Omental fat pad (tissue), 4 donors: Measurements from ENCODE around the gene ANKRD44. TPM values are rescaled to one million over a fixed set of nuclear protein-coding genes. Genes with fewer than 3 reads are reported as not detected.

Experiments
- ATAC-seq: fragments of 150-250 bp; one replicate; pipeline ENCODE4 v1.9.1; 2016; ENCODE audit warnings: mild to moderate bottlenecking, moderate library complexity; ENCODE audit not compliant: low FRiP score
- DNase-seq: peaks from one replicate; pipeline ENCODE4 v3.0.0-alpha.2; 2019; ENCODE audit warnings: low spot score
- total RNA-seq, 4 donors: library from RNA; depleted of rRNA; stranded (reverse); fragments of >200 nt; gene quantifications; one replicate each; pipeline ENCODE4 v1.1.0, GENCODE V29; 2016
- TF ChIP-seq, protein P1 (sequence below), 3 donors: fragments of 450-650 bp; IDR thresholded peaks; one replicate each; pipeline ENCODE4 v1.5.1; 2016 to 2017; ENCODE audit warnings: antibody characterized with exemption in 3 of 3, mild to moderate bottlenecking in 3 of 3, moderate library complexity in 2 of 3

Gene ANKRD44
- total RNA-seq, 4 donors from 2014 or later = 18.4 to 56.3 (median 30.1) TPM

DNA sequence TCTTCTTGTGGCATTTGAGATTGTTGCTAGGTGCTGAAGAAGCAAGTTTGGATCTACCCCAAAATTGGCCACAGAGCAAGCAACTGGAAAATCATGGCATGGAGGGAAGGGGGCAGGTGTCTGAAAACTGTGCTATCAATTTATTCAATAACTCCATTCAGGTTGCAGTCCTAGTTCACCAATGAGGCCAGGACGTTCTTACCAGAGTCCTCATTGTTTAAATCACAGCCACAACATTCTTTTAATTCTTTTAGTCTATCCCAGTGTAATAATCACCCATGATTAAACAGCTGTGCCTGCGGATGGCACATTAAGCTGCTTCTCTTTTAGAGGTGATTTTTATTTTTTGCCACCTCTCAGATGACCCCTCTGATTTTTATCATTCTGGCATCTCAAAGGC is 103.5 kb downstream of the ANKRD44 start:
- no peak for DNase-seq
- ATAC-seq = no peak
- TF ChIP-seq, protein P1, sequence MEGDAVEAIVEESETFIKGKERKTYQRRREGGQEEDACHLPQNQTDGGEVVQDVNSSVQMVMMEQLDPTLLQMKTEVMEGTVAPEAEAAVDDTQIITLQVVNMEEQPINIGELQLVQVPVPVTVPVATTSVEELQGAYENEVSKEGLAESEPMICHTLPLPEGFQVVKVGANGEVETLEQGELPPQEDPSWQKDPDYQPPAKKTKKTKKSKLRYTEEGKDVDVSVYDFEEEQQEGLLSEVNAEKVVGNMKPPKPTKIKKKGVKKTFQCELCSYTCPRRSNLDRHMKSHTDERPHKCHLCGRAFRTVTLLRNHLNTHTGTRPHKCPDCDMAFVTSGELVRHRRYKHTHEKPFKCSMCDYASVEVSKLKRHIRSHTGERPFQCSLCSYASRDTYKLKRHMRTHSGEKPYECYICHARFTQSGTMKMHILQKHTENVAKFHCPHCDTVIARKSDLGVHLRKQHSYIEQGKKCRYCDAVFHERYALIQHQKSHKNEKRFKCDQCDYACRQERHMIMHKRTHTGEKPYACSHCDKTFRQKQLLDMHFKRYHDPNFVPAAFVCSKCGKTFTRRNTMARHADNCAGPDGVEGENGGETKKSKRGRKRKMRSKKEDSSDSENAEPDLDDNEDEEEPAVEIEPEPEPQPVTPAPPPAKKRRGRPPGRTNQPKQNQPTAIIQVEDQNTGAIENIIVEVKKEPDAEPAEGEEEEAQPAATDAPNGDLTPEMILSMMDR (IDR thresholded peaks at IDR 0.05) = no peak

- ATAC-seq (no peak), DNase-seq (no peak)
- TF ChIP-seq, protein P1 (IDR thresholded peaks at IDR 0.05) = no peak
Observed at GRCh38 chr2:197205585-197206215, 104.9 kb downstream of the ANKRD44 start.

GRCh38 chr2:197204519-197205250 is 105.9 kb downstream of the ANKRD44 start:
- TF ChIP-seq, protein P1 (IDR thresholded peaks at IDR 0.05) = no peak
- DNase-seq (no peak), ATAC-seq (no peak)

DNA sequence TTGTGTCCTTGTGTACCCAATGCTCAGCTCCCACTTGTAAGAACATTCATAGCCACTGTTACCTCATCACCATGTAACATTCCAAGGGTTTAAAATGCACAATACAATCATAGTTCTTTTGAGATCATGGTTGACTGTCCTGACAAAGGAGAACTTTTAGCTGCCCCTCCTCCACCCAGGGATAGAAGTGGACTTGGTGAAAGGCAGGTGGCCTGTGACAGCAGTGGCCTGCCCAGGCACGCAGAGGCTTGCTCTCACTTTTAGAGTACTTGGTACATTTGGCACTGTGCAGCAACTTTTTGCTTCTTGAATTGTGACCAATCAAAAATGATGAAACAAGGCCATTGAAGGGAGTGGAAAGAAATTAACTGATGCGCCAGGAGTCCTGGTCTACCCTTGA is 108.7 kb downstream of the ANKRD44 start:
- TF ChIP-seq, protein P1 (IDR thresholded peaks at IDR 0.05) = no peak
- ATAC-seq = no peak
- no peak for DNase-seq

DNA sequence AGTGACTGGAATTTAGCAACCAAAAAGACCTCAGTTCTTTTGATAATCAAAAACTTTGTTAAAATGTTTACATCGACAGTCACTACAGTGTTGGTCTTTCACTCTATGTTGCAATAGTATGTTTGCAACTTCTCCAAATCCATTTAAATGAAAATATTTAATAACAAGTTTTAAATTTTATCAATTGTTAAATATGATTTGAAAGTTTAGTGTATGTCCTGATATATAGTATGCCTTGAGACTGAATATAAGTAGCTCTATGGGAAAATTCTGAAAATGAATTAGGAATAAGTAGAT is 109.9 kb downstream of the ANKRD44 start:
- ATAC-seq (no peak), DNase-seq (no peak)
- TF ChIP-seq, protein P1 (IDR thresholded peaks at IDR 0.05) = no peak

DNA sequence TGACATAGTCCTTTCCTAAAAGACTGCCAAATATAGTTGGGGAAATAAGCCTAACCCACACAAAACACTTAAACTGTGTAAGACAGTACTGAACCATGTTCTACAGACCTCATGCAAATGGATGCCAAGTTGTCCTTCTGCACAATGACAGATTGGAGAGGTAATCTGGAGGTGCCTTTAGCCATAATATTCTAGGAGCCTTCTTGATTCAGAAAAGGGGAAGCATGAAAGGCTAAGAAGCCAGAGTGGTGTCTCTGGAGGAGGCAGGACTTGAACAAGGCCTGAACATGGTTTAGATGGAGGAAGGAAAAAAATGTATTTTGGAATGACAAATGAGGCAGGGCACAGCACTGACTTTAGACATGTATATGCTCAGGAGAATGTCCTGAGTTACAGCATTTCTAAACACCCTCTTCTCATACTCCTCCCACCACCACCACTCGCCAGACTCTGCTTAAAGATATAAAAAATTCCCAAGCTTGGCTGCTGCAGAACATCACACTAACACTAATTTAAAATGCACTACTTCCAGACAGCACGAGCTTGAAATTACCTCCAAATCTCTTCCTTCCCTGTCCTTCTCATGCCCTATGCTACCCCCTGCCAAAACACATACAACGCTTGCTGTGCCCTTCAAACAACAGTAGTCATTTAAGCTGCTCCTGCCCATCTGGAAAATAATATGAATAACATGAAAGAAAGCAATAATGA is 110.4 kb downstream of the ANKRD44 start:
- ATAC-seq (no peak), DNase-seq (no peak)
- TF ChIP-seq, protein P1 (IDR thresholded peaks at IDR 0.05) = no peak
